ENCODE results near the gene MYL11. TPM values are rescaled to one million over a fixed set of nuclear protein-coding genes. Genes with fewer than 3 reads are reported as not detected.

The MYL11 gene
- total RNA-seq, 3 donors from 2014 or later (not counting 1 experiment from before 2014, with no cell fraction given), result 2.9 to 8.0 (median 7.2) TPM

DNA sequence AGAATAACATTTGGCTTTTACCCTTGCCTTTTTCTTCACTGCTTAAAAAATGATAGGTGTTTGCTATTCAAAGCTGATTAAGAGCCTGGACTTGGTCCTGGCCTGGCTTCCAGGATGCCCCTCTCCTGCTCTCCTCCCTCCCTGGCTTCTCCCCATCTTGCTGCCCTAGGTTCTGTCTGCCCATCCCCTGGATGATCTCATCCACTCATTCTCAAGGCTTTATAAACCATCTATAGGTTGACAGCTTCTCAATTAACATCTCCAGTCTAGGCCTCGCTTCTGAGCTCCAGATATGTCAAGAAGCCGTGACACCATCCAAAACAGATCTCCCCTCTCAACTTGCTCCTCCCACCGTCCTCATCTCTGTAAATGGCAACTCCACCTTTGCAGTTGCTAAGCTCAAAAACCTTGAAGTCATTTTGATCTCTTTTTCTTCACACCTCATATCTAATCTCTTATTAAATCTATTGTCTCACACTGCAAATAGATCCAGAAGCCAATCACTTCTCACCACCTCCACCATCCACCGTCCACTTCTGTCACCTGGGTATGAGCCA, 41.5 kb downstream of the MYL11 start:
- intact Hi-C loops (cut with micrococcal nuclease), result loop anchor here (2.0 to 5.0 kb wide), 2 partner anchors 44 to 65 kb away; partner anchors contain the start of genes MYL11 and TBC1D10B
- peak overlapping the region; percentile 32 for H3K4me3 Mint-ChIP-seq
- 89% methylated on average over 4 of the region's 4 CpGs for WGBS (ENCODE audit: insufficient coverage)

DNA sequence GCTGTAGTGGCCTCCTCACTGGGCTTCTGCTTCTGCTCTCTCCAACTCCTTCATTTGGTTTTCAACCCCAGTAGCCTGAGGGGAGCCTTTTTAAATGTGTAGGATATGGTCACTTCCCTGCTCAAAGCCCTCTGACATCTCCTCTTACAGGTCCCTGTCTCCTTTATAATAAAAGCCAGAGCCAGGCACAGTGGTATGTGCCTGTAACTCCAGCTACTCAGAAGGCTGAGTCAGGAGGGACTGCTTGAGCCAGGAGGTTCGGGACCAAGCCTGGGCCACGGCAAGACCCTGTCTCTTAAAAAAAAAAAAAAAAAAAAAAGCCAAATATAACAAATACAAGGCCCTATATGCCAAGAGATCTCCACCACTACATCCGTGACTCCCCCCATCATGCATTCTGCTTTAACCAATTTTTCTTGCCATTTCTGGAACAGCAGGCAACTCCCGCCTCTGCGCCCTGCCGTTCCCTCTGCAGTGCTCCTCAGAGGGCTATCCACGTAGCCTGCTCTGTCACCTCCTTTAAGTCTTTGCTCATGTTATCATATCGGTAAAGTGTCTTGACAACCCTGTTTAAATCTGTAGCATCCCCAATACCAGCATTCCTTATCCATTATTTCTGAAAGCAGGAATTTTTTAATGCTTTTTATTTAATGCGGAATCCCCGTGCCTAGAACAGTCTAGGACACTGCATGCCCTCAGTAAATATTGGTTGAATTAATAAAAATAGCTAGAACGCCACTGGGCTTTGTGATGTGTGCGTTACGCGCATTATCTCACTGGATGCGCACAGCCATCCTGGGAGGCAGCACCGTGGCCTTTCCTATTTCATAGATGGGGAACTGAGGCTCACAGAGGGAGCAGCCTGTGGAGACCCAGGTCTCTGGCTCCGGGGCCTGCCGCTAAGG, 42.3 kb downstream of the MYL11 start:
- WGBS (ENCODE audit: insufficient coverage), result 76% methylated on average over 18 of the region's 18 CpGs
- Mint-ChIP-seq H3K36me3 (no peaks in the 10 kb centered on the region), H3K9me3 (no peaks in the 10 kb centered on the region), H3K27ac (peak overlapping the region in 1 of 2 donors; percentile 81), H3K4me1 (peaks cover 14 to 16% of the 10 kb centered on the region in 2 donors), H3K4me3 (peak overlapping the region; percentile 67), H3K27me3 (ENCODE audit: low read depth in 2 of 2) (no peaks in the 10 kb centered on the region)
- H3K27ac ChIP-seq (ENCODE audit: low read length), result peak overlapping the region; percentile 63
- H3K4me1 ChIP-seq (ENCODE audit: control insufficient read depth, insufficient read depth, low read length), result peaks cover 13% of the 10 kb centered on the region
- DNase-seq (no peak), ATAC-seq (no peak)
- intact Hi-C loops (cut with micrococcal nuclease), result loop anchor here (2.0 to 5.0 kb wide), 2 partner anchors 45 to 66 kb away; partner anchors contain the start of genes MYL11 and TBC1D10B
- peak overlapping the region; percentile 40 for H3K4me3 ChIP-seq (ENCODE audit: low read length)
- TF ChIP-seq, protein P1, sequence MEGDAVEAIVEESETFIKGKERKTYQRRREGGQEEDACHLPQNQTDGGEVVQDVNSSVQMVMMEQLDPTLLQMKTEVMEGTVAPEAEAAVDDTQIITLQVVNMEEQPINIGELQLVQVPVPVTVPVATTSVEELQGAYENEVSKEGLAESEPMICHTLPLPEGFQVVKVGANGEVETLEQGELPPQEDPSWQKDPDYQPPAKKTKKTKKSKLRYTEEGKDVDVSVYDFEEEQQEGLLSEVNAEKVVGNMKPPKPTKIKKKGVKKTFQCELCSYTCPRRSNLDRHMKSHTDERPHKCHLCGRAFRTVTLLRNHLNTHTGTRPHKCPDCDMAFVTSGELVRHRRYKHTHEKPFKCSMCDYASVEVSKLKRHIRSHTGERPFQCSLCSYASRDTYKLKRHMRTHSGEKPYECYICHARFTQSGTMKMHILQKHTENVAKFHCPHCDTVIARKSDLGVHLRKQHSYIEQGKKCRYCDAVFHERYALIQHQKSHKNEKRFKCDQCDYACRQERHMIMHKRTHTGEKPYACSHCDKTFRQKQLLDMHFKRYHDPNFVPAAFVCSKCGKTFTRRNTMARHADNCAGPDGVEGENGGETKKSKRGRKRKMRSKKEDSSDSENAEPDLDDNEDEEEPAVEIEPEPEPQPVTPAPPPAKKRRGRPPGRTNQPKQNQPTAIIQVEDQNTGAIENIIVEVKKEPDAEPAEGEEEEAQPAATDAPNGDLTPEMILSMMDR (IDR thresholded peaks at IDR 0.05), result no peak
- H3K36me3 ChIP-seq (ENCODE audit: control insufficient read depth, insufficient read depth, low read length), result peaks cover 1% of the 10 kb centered on the region
- no peaks in the 10 kb centered on the region for H3K9me3 ChIP-seq (ENCODE audit: control insufficient read depth, insufficient read depth, low read length)
- no peaks in the 10 kb centered on the region for H3K27me3 ChIP-seq (ENCODE audit: control insufficient read depth, insufficient read depth, low read length)

More for the DNA sequence above, 41.5 kb downstream of the MYL11 start:
- H3K27me3 Mint-ChIP-seq (ENCODE audit: low read depth in 2 of 2), result no peaks in the 10 kb centered on the region
- peaks cover 14 to 17% of the 10 kb centered on the region in 2 donors for H3K4me1 Mint-ChIP-seq
- no peaks in the 10 kb centered on the region for H3K9me3 Mint-ChIP-seq
- ATAC-seq (no peak), DNase-seq (no peak)
- no peaks in the 10 kb centered on the region for H3K36me3 ChIP-seq (ENCODE audit: control insufficient read depth, insufficient read depth, low read length)
- TF ChIP-seq, protein P1 (IDR thresholded peaks at IDR 0.05), result no peak
- no peaks in the 10 kb centered on the region for H3K27me3 ChIP-seq (ENCODE audit: control insufficient read depth, insufficient read depth, low read length)
- peaks cover 13% of the 10 kb centered on the region for H3K4me1 ChIP-seq (ENCODE audit: control insufficient read depth, insufficient read depth, low read length)
- no peak overlapping the region for H3K27ac ChIP-seq (ENCODE audit: low read length)
- H3K4me3 ChIP-seq (ENCODE audit: low read length), result no peak overlapping the region
- H3K9me3 ChIP-seq (ENCODE audit: control insufficient read depth, insufficient read depth, low read length), result no peaks in the 10 kb centered on the region
- no peak overlapping the region for H3K27ac Mint-ChIP-seq
- no peaks in the 10 kb centered on the region for H3K36me3 Mint-ChIP-seq

DNA sequence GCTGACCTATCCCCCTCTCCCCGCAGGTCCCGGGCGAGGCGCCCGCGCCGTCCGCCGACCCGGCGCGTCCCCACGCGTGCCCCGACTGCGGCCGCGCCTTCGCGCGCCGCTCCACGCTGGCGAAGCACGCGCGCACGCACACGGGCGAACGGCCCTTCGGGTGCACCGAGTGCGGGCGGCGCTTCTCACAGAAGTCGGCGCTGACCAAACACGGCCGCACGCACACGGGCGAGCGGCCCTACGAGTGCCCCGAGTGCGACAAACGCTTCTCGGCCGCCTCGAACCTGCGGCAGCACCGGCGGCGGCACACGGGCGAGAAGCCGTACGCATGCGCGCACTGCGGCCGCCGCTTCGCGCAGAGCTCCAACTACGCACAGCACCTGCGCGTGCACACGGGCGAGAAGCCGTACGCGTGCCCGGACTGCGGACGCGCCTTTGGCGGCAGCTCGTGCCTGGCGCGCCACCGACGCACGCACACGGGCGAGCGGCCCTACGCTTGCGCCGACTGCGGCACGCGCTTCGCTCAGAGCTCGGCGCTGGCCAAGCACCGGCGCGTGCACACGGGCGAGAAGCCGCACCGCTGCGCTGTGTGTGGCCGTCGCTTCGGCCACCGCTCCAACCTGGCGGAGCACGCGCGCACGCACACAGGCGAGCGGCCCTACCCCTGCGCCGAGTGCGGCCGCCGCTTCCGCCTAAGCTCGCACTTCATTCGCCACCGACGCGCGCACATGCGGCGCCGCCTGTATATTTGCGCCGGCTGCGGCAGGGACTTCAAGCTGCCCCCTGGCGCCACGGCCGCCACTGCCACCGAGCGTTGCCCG, 43.1 kb downstream of the MYL11 start:
- peaks cover 13% of the 10 kb centered on the region for H3K4me1 ChIP-seq (ENCODE audit: control insufficient read depth, insufficient read depth, low read length)
- ATAC-seq (peak; percentile 86 to 97 (median 88)), DNase-seq (peak; percentile 85 to 98)
- Mint-ChIP-seq H3K27ac (peak overlapping the region; percentile 51 to 81), H3K36me3 (no peaks in the 10 kb centered on the region), H3K9me3 (no peaks in the 10 kb centered on the region), H3K27me3 (ENCODE audit: low read depth in 2 of 2) (no peaks in the 10 kb centered on the region), H3K4me1 (peaks cover 11 to 14% of the 10 kb centered on the region in 2 donors), H3K4me3 (peak overlapping the region; percentile 67)
- peak overlapping the region; percentile 77 for H3K27ac ChIP-seq (ENCODE audit: low read length)
- no peaks in the 10 kb centered on the region for H3K9me3 ChIP-seq (ENCODE audit: control insufficient read depth, insufficient read depth, low read length)
- H3K27me3 ChIP-seq (ENCODE audit: control insufficient read depth, insufficient read depth, low read length), result no peaks in the 10 kb centered on the region
- peak overlapping the region; percentile 40 for H3K4me3 ChIP-seq (ENCODE audit: low read length)
- intact Hi-C loops (cut with micrococcal nuclease), result loop anchor here (2.0 to 5.0 kb wide), 2 partner anchors 45 to 67 kb away; partner anchors contain the start of genes MYL11 and TBC1D10B
- TF ChIP-seq, protein P1 (IDR thresholded peaks at IDR 0.05), result no peak
- H3K36me3 ChIP-seq (ENCODE audit: control insufficient read depth, insufficient read depth, low read length), result peaks cover 4% of the 10 kb centered on the region
- WGBS (ENCODE audit: insufficient coverage), result 2% methylated on average over 140 of the region's 140 CpGs
